Measurements from ENCODE around the gene TOX2.

GRCh38 chr20:43961116-43961515 lies 46.5 kb downstream of the TOX2 start:
- no peak for TF ChIP-seq CTCF (IDR thresholded peaks at IDR 0.05; ENCODE audit: control extremely low read depth in 1 of 3, insufficient read depth in 1 of 3, low read depth in 1 of 3, low read length in 3 of 3)
- no peak for TF ChIP-seq POLR2AphosphoS5 (IDR thresholded peaks at IDR 0.05; ENCODE audit: low read depth, low read length)
- TF ChIP-seq RFX5 (IDR thresholded peaks at IDR 0.05; ENCODE audit: borderline replicate concordance, low read depth, low read length): no peak
- no peak for TF ChIP-seq EP300 (IDR thresholded peaks at IDR 0.05; ENCODE audit: borderline replicate concordance in 1 of 2, low read depth in 2 of 2, low read length in 2 of 2)
- no peak for TF ChIP-seq SRF (IDR thresholded peaks at IDR 0.05; ENCODE audit: low read depth, low read length)
- no peak for TF ChIP-seq MAX (IDR thresholded peaks at IDR 0.05)
- no peak for TF ChIP-seq CBX8 (IDR thresholded peaks at IDR 0.05; ENCODE audit: borderline replicate concordance, low read depth, low read length)
- TF ChIP-seq POLR2A (IDR thresholded peaks at IDR 0.05; ENCODE audit: control extremely low read depth in 1 of 2, low read depth in 2 of 2, low read length in 2 of 2): no peak
- TF ChIP-seq NRF1 (IDR thresholded peaks at IDR 0.05; ENCODE audit: low read depth, low read length): no peak
- TF ChIP-seq JUND (IDR thresholded peaks at IDR 0.05; ENCODE audit: low read length): no peak
- TF ChIP-seq RNF2 (IDR thresholded peaks at IDR 0.05; ENCODE audit: borderline replicate concordance, low read depth, low read length, missing control alignments, poor library complexity, severe bottlenecking): no peak
- no peak for TF ChIP-seq EZH2 (IDR thresholded peaks at IDR 0.05; ENCODE audit: low read depth, low read length, severe bottlenecking)
- no peak for TF ChIP-seq RXRA (IDR thresholded peaks at IDR 0.05; ENCODE audit: insufficient read depth, low read depth, low read length)

All from H1 (cell line).